CD8-positive, alpha-beta memory T cell (primary cell): ENCODE measurements around the gene SLC51A. TPM values are rescaled to one million over a fixed set of nuclear protein-coding genes. Genes with fewer than 3 reads are reported as not detected.
A peak's percentile ranks its signal among the peaks of the same experiment; 100 is the strongest.

Source experiments
- CTCF ChIA-PET: fragments of 350-600 bp; sonication (Branson Sonifier 250); formaldehyde crosslinking; loops from one replicate; lab custom pipeline; 2021; ENCODE audit warnings: antibody characterized with exemption; lab: Charles Lee
- POLR2A ChIA-PET: fragments of 350-600 bp; sonication (Branson Sonifier 250); formaldehyde crosslinking; loops from one replicate; lab custom pipeline; 2021; ENCODE audit warnings: antibody characterized with exemption; lab: Charles Lee
- DNase-seq, 5 donors: peaks; one replicate each; pipeline versions ENCODE4 v3.0.0 to v3.0.0-alpha.2; 2020 to 2022; ENCODE audit warnings: mixed read lengths in 1 of 5
- H3K27ac ChIP-seq: one replicate; pipeline ENCODE4 v1.7.0; 2013; ENCODE audit warnings: low read depth, mild to moderate bottlenecking, low read length, moderate library complexity
- H3K27me3 ChIP-seq: 2 replicates; pipeline ENCODE4 v1.7.0; 2013; ENCODE audit warnings: low read length, mild to moderate bottlenecking; ENCODE audit not compliant: insufficient read depth, poor library complexity, severe bottlenecking
- H3K36me3 ChIP-seq: 2 replicates; pipeline ENCODE4 v1.7.0; 2013; ENCODE audit warnings: mild to moderate bottlenecking, low read length, moderate library complexity; ENCODE audit not compliant: insufficient read depth
- H3K4me1 ChIP-seq: 2 replicates; pipeline ENCODE4 v1.7.0; 2013; ENCODE audit warnings: mild to moderate bottlenecking, low read length, moderate library complexity; ENCODE audit not compliant: insufficient read depth
- H3K4me3 ChIP-seq: 2 replicates; pipeline ENCODE4 v1.7.0; 2013; ENCODE audit warnings: mild to moderate bottlenecking, low read length
- H3K9me3 ChIP-seq: 2 replicates; pipeline ENCODE4 v1.7.0; 2013; ENCODE audit warnings: mild to moderate bottlenecking, low read length
- H3K27ac Mint-ChIP-seq, 8 donors: one replicate each; pipeline ENCODE4 v1.8.0; 2020 to 2021; ENCODE audit warnings: mixed read lengths in 8 of 8, mild to moderate bottlenecking in 6 of 8, inconsistent platforms in 3 of 8, moderate library complexity in 3 of 8
- H3K27me3 Mint-ChIP-seq, 2 donors: one replicate each; pipeline ENCODE4 v1.8.0; 2020 to 2021; ENCODE audit warnings: mixed read lengths in 2 of 2, mild to moderate bottlenecking in 1 of 2, moderate library complexity in 1 of 2
- H3K36me3 Mint-ChIP-seq, 3 donors: one replicate each; pipeline ENCODE4 v1.8.0; 2020 to 2021; ENCODE audit warnings: mixed read lengths in 3 of 3, inconsistent platforms in 1 of 3, mild to moderate bottlenecking in 1 of 3
- H3K4me1 Mint-ChIP-seq, 3 donors: one replicate each; pipeline ENCODE4 v1.8.0; 2020 to 2021; ENCODE audit warnings: mixed read lengths in 3 of 3, inconsistent platforms in 1 of 3, mild to moderate bottlenecking in 1 of 3
- H3K4me3 Mint-ChIP-seq, 7 donors: one replicate each; pipeline ENCODE4 v1.8.0; 2020 to 2021; ENCODE audit warnings: mixed read lengths in 7 of 7, mild to moderate bottlenecking in 6 of 7, moderate library complexity in 4 of 7, inconsistent platforms in 2 of 7
- H3K9me3 Mint-ChIP-seq, 5 donors: one replicate each; pipeline ENCODE4 v1.8.0; 2020 to 2022; ENCODE audit warnings: mixed read lengths in 5 of 5, mild to moderate bottlenecking in 3 of 5, moderate library complexity in 2 of 5, inconsistent platforms in 1 of 5
- polyA plus RNA-seq: library from polyadenylated mRNA; unstranded; fragments of 300-500 nt; fragmentation: Illumina TruSeq; gene quantifications from one replicate; pipeline ENCODE4 v1.2.3, GENCODE V29; 2021
- total RNA-seq, 2 experiments: library from RNA; stranded (reverse); gene quantifications; one replicate each; pipeline ENCODE4 v1.2.3, GENCODE V29; 2021

SLC51A gene
- total and polyA plus RNA-seq, 3 experiments from 2014 or later = 1.1 TPM; not detected in 2

DNA sequence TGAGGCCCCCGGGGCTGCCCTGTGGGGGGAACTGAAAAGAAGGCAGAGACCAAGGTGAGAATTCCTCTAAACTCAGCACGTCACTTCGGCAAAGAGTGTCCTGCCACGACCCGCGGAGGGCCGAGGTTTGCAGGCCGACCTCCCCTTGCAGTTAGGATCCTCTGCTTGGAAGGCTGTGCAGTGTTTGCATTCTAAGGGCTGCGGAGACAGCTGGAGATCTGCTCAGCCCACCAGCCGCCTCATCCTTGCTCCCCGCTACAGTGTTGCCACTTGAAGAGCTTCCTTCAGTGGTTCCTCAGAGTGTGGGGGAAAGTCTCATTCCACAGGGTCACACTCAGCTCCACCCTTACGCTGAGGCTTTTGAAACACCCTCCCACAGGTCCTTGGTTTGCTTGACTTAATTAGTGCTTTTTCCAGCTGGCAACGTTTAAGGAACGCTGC is 10.8 kb downstream of the SLC51A start:
- Histone ChIP-seq H3K4me3 (no peak overlapping the region), H3K9me3 (no peaks in the 10 kb centered on the region), H3K27ac (no peak overlapping the region), H3K4me1 (no peaks in the 10 kb centered on the region), H3K36me3 (no peaks in the 10 kb centered on the region), H3K27me3 (no peaks in the 10 kb centered on the region)
- DNase-seq = no peak
- ChIA-PET CTCF (interaction anchor here (1.2 kb wide), 1 partner anchor 154 kb away, joined by 6 read pairs; no protein-coding TSS in a partner anchor), POLR2A (interaction anchor here (0.6 kb wide), 1 partner anchor 45 kb away, joined by 12 read pairs; no protein-coding TSS in a partner anchor)
- Mint-ChIP-seq H3K27ac (no peak overlapping the region), H3K36me3 (no peaks in the 10 kb centered on the region), H3K9me3 (no peaks in the 10 kb centered on the region), H3K4me1 (no peaks in the 10 kb centered on the region), H3K27me3 (peaks cover 7 to 11% of the 10 kb centered on the region in 2 donors), H3K4me3 (no peak overlapping the region)

DNA sequence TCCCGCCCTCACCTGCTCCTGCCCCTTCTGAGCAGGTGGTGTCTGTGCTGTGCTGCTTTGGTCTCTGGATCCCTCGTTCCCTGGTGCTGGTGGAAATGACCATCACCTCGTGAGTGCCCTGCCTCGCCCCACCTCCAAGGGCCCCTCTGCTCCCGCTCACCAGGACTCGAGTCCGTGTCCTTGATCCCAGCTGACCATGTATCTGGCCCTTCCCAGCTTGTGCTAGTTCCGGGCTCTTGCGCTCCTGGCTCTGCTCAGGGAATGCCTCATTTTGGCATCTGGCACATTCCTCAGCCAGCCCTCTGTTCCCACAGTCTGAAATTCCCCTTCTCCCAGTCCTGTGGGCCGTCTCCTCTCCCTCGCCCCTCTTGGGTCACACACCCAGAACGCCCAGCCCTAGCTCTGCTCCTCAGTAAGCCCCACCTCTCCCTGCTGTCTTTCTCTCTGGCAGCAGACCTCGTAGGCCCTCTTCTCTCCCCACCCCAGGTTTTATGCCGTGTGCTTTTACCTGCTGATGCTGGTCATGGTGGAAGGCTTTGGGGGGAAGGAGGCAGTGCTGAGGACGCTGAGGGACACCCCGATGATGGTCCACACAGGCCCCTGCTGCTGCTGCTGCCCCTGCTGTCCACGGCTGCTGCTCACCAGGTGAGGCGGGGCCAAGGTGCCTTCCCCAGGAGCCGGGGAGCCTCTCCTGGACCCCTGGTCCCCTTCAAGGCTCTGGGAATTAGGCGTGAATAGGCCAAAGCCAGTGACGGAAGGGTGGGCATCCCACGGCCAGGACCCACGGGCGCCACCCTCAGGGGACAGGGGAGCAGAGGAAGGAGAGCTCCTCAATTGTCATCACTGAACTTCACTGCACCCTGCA is 11.5 kb downstream of the SLC51A start:
- Histone ChIP-seq H3K4me3 (no peak overlapping the region), H3K36me3 (no peaks in the 10 kb centered on the region), H3K27ac (no peak overlapping the region), H3K9me3 (no peaks in the 10 kb centered on the region), H3K4me1 (no peaks in the 10 kb centered on the region), H3K27me3 (no peaks in the 10 kb centered on the region)
- no peaks in the 10 kb centered on the region for H3K9me3 Mint-ChIP-seq
- POLR2A ChIA-PET = interaction anchor here (0.5 kb wide), 1 partner anchor 40 kb away, joined by 3 read pairs; no protein-coding TSS in a partner anchor
- DNase-seq = no peak
- H3K4me1 Mint-ChIP-seq = no peaks in the 10 kb centered on the region
- H3K4me3 Mint-ChIP-seq = no peak overlapping the region
- H3K27ac Mint-ChIP-seq = no peak overlapping the region
- no peaks in the 10 kb centered on the region for H3K36me3 Mint-ChIP-seq
- peaks cover 5 to 10% of the 10 kb centered on the region in 2 donors for H3K27me3 Mint-ChIP-seq
- CTCF ChIA-PET = interaction anchor here (1.2 kb wide), 1 partner anchor 155 kb away, joined by 6 read pairs; no protein-coding TSS in a partner anchor

DNA sequence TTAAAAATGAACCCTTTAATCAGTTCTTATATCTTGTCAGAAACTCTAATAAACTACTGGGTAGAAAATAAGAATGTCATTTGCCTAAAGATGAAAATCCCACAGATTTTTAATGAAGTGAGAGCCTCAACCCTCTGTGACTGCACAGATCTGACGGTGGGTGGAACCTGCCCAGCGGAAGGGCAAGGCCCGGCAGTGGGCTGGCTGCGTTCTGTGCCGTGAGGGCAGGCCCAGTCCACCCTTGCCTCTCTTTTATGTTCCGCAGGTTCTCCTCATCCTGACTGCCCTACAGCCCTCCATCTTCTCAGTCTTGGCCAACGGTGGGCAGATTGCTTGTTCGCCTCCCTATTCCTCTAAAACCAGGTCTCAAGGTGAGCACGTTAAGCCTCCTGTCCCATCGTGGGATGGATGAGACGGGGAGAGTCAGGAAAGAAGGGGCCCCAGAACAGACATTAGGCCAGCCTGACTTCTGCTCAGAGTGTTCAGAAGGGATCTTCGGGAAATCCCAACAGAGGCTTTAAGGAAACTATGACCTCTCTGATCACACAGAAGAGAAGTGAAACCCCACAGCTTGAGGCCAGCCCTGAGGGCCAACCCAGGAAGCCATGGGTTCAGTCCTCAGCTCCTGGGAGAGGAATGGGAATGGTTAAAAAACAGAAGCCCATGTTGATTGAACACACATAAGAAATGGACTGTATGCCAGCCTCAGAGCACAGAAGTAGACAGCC is 16.0 kb downstream of the SLC51A start:
- H3K36me3 Mint-ChIP-seq = peaks cover 0 to 13% (median 0%) of the 10 kb centered on the region in 3 donors
- H3K27ac ChIP-seq = no peak overlapping the region
- ChIA-PET CTCF (no interaction called here), POLR2A (interaction anchor here (0.6 kb wide), 1 partner anchor 81 kb away, joined by 4 read pairs; no protein-coding TSS in a partner anchor)
- no peaks in the 10 kb centered on the region for H3K9me3 Mint-ChIP-seq
- H3K27me3 Mint-ChIP-seq = no peaks in the 10 kb centered on the region
- peak overlapping the region in 1 of 8 donors; percentile 67 for H3K27ac Mint-ChIP-seq
- H3K4me3 Mint-ChIP-seq = no peak overlapping the region
- no peak for DNase-seq
- no peaks in the 10 kb centered on the region for H3K4me1 ChIP-seq
- peaks cover 6% of the 10 kb centered on the region for H3K36me3 ChIP-seq
- H3K4me1 Mint-ChIP-seq = peaks cover 3 to 10% (median 4%) of the 10 kb centered on the region in 3 donors
- H3K27me3 ChIP-seq = no peaks in the 10 kb centered on the region
- H3K9me3 ChIP-seq = no peaks in the 10 kb centered on the region
- H3K4me3 ChIP-seq = no peak overlapping the region

DNA sequence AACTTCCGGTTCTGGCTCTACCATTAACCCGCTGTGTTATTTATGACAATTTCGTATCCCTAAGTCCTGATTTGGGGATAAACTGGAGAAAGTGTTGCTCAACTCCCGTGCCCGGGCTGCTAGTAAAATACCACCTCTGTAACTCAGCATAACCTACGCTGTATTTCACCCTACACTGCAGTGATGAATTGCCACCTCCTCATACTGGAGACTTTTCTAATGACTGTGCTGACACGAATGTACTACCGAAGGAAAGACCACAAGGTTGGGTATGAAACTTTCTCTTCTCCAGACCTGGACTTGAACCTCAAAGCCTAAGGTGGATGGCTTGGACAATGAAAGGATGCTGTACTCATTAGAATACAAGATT is 16.5 kb downstream of the SLC51A start:
- Histone ChIP-seq H3K36me3 (peaks cover 8% of the 10 kb centered on the region), H3K9me3 (no peaks in the 10 kb centered on the region), H3K4me3 (no peak overlapping the region), H3K4me1 (no peaks in the 10 kb centered on the region), H3K27me3 (no peaks in the 10 kb centered on the region), H3K27ac (no peak overlapping the region)
- H3K4me3 Mint-ChIP-seq = no peak overlapping the region
- peaks cover 0 to 19% (median 0%) of the 10 kb centered on the region in 3 donors for H3K36me3 Mint-ChIP-seq
- H3K27ac Mint-ChIP-seq = peak overlapping the region in 3 of 8 donors; percentile 12 to 67 (median 27)
- H3K4me1 Mint-ChIP-seq = peaks cover 4 to 16% (median 10%) of the 10 kb centered on the region in 3 donors
- no peaks in the 10 kb centered on the region for H3K9me3 Mint-ChIP-seq
- POLR2A ChIA-PET = interaction anchor here (0.6 kb wide), 1 partner anchor 80 kb away, joined by 4 read pairs; no protein-coding TSS in a partner anchor
- H3K27me3 Mint-ChIP-seq = no peaks in the 10 kb centered on the region
- CTCF ChIA-PET = no interaction called here
- no peak for DNase-seq

DNA sequence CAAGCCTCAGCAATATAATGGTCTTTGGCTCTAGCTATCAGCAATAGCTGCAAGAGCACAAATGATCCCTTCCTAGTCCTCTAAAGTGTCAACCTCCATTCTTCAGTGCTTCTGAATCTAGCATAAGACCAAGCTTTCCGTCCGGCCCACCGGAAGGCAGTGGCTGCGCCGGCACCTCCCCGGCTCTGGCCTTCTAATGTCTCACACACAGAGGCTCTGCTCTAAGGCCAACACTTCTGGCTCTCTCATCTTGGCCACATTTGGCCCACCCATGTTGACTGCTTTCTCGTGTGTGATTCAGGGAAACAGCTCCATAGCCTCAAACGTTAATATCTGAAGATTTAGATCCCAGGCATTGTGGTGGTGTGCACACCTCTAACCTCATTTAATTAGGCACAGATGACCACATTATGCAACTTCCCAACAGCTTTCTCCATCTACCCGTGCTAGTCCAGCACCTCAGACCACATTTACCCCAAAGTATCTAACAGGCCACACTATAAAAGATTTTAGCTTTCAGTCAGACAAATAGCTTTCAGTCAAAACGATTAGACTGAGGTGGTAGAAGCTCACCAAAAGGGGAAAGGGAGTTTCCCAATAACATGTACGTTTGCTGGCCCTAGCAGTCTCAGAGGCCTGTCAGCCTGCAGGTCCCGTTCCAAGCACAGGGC is 19.3 kb downstream of the SLC51A start:
- ChIA-PET CTCF (interaction anchor here (1.0 kb wide), 1 partner anchor 23 kb away, joined by 3 read pairs; no protein-coding TSS in a partner anchor), POLR2A (no interaction called here)
- peaks cover 0 to 44% (median 16%) of the 10 kb centered on the region in 3 donors for H3K36me3 Mint-ChIP-seq
- Histone ChIP-seq H3K27ac (no peak overlapping the region), H3K4me1 (no peaks in the 10 kb centered on the region), H3K36me3 (peaks cover 18% of the 10 kb centered on the region), H3K4me3 (no peak overlapping the region), H3K27me3 (no peaks in the 10 kb centered on the region), H3K9me3 (no peaks in the 10 kb centered on the region)
- no peaks in the 10 kb centered on the region for H3K27me3 Mint-ChIP-seq
- DNase-seq = no peak
- H3K4me3 Mint-ChIP-seq = no peak overlapping the region
- H3K27ac Mint-ChIP-seq = peak overlapping the region in 7 of 8 donors; percentile 8 to 59 (median 20)
- H3K9me3 Mint-ChIP-seq = no peaks in the 10 kb centered on the region
- peaks cover 4 to 16% (median 12%) of the 10 kb centered on the region in 3 donors for H3K4me1 Mint-ChIP-seq

DNA sequence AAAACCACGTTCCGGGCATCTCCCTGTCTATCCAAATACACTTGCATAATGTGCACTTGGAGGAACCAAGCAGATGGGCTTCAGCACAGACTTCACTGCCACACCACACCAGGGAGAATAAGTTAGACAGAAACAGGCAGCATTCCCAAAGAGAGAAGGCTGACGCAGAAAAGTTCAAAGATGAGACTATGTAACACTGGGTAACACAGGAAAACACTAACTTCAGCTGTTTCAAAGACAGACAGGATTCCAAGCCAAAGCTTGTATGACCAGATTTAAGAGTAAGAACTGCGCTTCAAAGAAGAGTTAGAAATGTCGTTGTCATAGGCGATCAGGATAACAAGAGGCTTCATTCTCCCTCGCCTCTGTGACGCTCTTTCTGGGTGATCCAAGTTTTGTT is 19.9 kb downstream of the SLC51A start:
- Histone ChIP-seq H3K4me3 (no peak overlapping the region), H3K4me1 (no peaks in the 10 kb centered on the region), H3K27me3 (no peaks in the 10 kb centered on the region), H3K27ac (no peak overlapping the region), H3K36me3 (peaks cover 20% of the 10 kb centered on the region), H3K9me3 (no peaks in the 10 kb centered on the region)
- CTCF ChIA-PET = no interaction called here
- POLR2A ChIA-PET = no interaction called here
- H3K36me3 Mint-ChIP-seq = peaks cover under 1 to 47% (median 17%) of the 10 kb centered on the region in 3 donors
- H3K9me3 Mint-ChIP-seq = no peaks in the 10 kb centered on the region
- no peaks in the 10 kb centered on the region for H3K27me3 Mint-ChIP-seq
- no peak overlapping the region for H3K4me3 Mint-ChIP-seq
- peaks cover 4 to 16% (median 12%) of the 10 kb centered on the region in 3 donors for H3K4me1 Mint-ChIP-seq
- peak overlapping the region in 2 of 8 donors; percentile 5 to 42 for H3K27ac Mint-ChIP-seq
- DNase-seq = no peak

DNA sequence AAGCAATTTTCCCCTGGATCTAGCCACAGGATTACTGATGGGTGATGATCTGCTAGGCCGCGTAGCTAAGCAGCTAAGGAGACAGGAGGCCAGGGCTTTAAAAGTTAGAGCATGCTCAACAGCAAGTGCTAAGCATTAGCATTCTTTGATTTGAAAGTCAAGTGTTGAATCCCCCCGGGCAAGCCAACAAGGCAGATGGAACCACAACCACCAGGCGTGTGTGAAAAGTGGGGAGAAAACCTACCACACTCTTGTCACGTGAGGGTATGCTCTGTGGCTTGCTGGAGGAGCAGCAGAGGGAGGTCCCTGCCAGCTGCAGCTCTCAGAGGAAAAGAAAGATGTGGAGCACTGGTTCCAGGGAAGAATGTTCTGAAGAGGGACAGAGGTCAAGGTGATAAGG is 20.9 kb downstream of the SLC51A start:
- Histone ChIP-seq H3K4me1 (no peaks in the 10 kb centered on the region), H3K4me3 (no peak overlapping the region), H3K27ac (no peak overlapping the region), H3K36me3 (peaks cover 29% of the 10 kb centered on the region), H3K27me3 (no peaks in the 10 kb centered on the region), H3K9me3 (no peaks in the 10 kb centered on the region)
- Mint-ChIP-seq H3K27ac (peak overlapping the region in 7 of 8 donors; percentile 1 to 90 (median 60)), H3K4me3 (no peak overlapping the region), H3K36me3 (peaks cover 3 to 57% (median 22%) of the 10 kb centered on the region in 3 donors), H3K9me3 (no peaks in the 10 kb centered on the region), H3K4me1 (peaks cover 4 to 16% (median 12%) of the 10 kb centered on the region in 3 donors), H3K27me3 (no peaks in the 10 kb centered on the region)
- POLR2A ChIA-PET = no interaction called here
- DNase-seq = no peak
- CTCF ChIA-PET = interaction anchor here (1.5 kb wide), 1 partner anchor 58 kb away, joined by 3 read pairs; no protein-coding TSS in a partner anchor
